ENCODE results near the gene DDIAS. TPM values are rescaled to one million over a fixed set of nuclear protein-coding genes. Genes with fewer than 3 reads are reported as not detected.

DDIAS gene
- total and polyA plus RNA-seq, 2 donors (not counting 3 experiments of a cell fraction or from before 2014, with no cell fraction given) = 4.5 to 9.2 TPM

DNA sequence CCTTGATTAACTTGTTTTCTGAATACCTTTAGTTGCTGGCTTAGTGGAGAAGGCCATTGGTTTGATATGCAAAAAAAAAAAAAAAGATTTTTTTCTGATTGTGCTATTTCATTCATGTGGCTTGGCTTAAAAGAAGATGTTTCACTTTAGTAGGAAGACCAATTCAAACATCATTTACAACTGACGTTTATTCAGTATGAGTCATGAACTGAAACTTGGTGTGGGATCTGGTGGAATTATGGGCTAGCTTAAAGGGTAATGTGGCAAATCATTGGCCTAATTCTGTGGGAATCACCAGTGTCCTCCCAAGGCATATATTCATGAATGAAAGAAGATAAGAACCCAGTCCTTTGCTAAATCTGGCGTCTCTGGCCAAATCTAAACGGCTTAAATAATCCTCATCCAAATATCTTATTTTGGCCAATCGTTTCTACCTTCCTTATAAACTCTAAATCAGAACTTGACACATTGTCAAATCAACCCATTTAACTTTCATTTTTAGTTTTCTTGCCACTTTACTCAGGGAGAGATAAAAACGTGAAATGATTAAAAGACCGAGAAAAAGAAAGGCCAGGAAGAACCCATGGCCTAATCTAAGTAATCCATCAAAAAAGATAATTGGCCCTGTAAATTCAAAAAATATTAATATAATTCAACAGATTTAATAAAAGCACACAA, 77.0 kb downstream of the DDIAS start:
- H2AFZ ChIP-seq (ENCODE audit: low read depth, low read length) = no peak overlapping the region
- no peak overlapping the region for H3K9ac ChIP-seq (replicated peaks; ENCODE audit: extremely low read depth, insufficient read depth, low read length)
- no peak for DNase-seq (ENCODE audit: low read depth, low spot score)
- H3K27ac ChIP-seq (ENCODE audit: insufficient read depth, low read depth, low read length) = no peak overlapping the region
- dilution Hi-C loops (cut with MboI; ENCODE audit: extremely low pct_ligation_motif_present, low sequenced_read_pairs) = no loop called here
- no peaks in the 10 kb centered on the region for H3K36me3 ChIP-seq (ENCODE audit: control insufficient read depth in 2 of 2, extremely low read depth in 1 of 2, insufficient read depth in 2 of 2, low read length in 2 of 2)
- no peaks in the 10 kb centered on the region for H3K9me3 ChIP-seq (replicated peaks; ENCODE audit: control insufficient read depth, insufficient read depth, low read length)
- ChIA-PET CTCF (no interaction called here), POLR2A (no interaction called here)
- H4K20me1 ChIP-seq (replicated peaks; ENCODE audit: control insufficient read depth, extremely low read depth, insufficient read depth, low read length) = no peaks in the 10 kb centered on the region
- TF ChIP-seq POLR2AphosphoS5 (IDR thresholded peaks at IDR 0.05; ENCODE audit: insufficient read depth, low read depth, low read length) (no peak), FOS (IDR thresholded peaks at IDR 0.05; ENCODE audit: borderline replicate concordance, insufficient read depth, low read length) (peak; percentile 63)
- H3K4me1 ChIP-seq (ENCODE audit: control insufficient read depth, extremely low read depth, insufficient read depth, low read length) = peaks cover 22% of the 10 kb centered on the region
- no peak for FAIRE-seq
- H3K79me2 ChIP-seq (ENCODE audit: control insufficient read depth, insufficient read depth, low read length) = no peaks in the 10 kb centered on the region
- no peak overlapping the region for H3K4me3 ChIP-seq (replicated peaks in 1 of 3; ENCODE audit: insufficient read depth in 1 of 3, low read depth in 1 of 3, low read length in 3 of 3)
- no TSS peak for BruUV-seq (replicated peaks)
- H3K27me3 ChIP-seq (ENCODE audit: control insufficient read depth in 2 of 2, insufficient read depth in 2 of 2, low read length in 2 of 2) = no peaks in the 10 kb centered on the region
- intact Hi-C loops (cut with micrococcal nuclease) = loop anchor here (5.0 kb wide), 1 partner anchor 46 kb away; no protein-coding TSS in a partner anchor
- no peak overlapping the region for H3K4me2 ChIP-seq (ENCODE audit: insufficient read depth, low read length)
- H3K9me1 ChIP-seq (replicated peaks; ENCODE audit: control insufficient read depth, extremely low read depth, insufficient read depth, low read length) = no peaks in the 10 kb centered on the region

DNA sequence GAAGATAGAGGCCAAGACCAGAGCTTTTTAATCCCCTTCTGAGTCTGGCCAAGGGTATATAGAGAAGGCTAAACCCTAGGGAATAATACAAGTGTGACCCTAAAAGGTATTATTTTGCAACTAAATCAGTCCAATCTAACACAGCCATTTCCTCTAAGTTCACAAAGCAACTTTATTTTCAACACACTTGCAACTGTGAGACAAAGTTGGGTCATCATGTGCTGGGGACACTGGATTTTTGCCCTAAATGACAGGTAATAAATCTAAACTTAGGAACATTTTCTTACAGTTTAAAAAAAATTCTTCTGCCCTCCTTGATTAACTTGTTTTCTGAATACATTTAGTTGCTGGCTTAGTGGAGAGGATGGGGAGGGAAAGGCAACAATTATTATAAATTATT, 78.3 kb downstream of the DDIAS start:
- FAIRE-seq (no peak), DNase-seq (ENCODE audit: low read depth, low spot score) (no peak)
- Histone ChIP-seq H3K4me2 (ENCODE audit: insufficient read depth, low read length) (peak overlapping the region; percentile 9), H3K4me1 (ENCODE audit: control insufficient read depth, extremely low read depth, insufficient read depth, low read length) (peaks cover 22% of the 10 kb centered on the region), H3K27ac (ENCODE audit: insufficient read depth, low read depth, low read length) (peak overlapping the region; percentile 73), H3K9me1 (replicated peaks; ENCODE audit: control insufficient read depth, extremely low read depth, insufficient read depth, low read length) (no peaks in the 10 kb centered on the region), H3K4me3 (replicated peaks in 1 of 3; ENCODE audit: insufficient read depth in 1 of 3, low read depth in 1 of 3, low read length in 3 of 3) (no peak overlapping the region), H2AFZ (ENCODE audit: low read depth, low read length) (peak overlapping the region; percentile 3), H3K36me3 (ENCODE audit: control insufficient read depth in 2 of 2, extremely low read depth in 1 of 2, insufficient read depth in 2 of 2, low read length in 2 of 2) (peaks cover 0 to 3% of the 10 kb centered on the region in 2 experiments), H3K79me2 (ENCODE audit: control insufficient read depth, insufficient read depth, low read length) (no peaks in the 10 kb centered on the region), H4K20me1 (replicated peaks; ENCODE audit: control insufficient read depth, extremely low read depth, insufficient read depth, low read length) (no peaks in the 10 kb centered on the region), H3K9ac (replicated peaks; ENCODE audit: extremely low read depth, insufficient read depth, low read length) (peak overlapping the region; percentile 41), H3K27me3 (ENCODE audit: control insufficient read depth in 2 of 2, insufficient read depth in 2 of 2, low read length in 2 of 2) (no peaks in the 10 kb centered on the region), H3K9me3 (replicated peaks; ENCODE audit: control insufficient read depth, insufficient read depth, low read length) (no peaks in the 10 kb centered on the region)
- TSS peak; percentile 83 for BruUV-seq (replicated peaks)
- ChIA-PET POLR2A (interaction anchor here (1.1 kb wide), 1 partner anchor 177 kb away, joined by 3 read pairs; the partner anchor contains the start of gene PCF11), CTCF (interaction anchor here (1.1 to 1.7 kb wide), 6 partner anchors 17 to 107 kb away, joined by 3 to 8 read pairs (median 4); partner anchors contain the start of gene RAB30)
- no peak for TF ChIP-seq FOS (IDR thresholded peaks at IDR 0.05; ENCODE audit: borderline replicate concordance, insufficient read depth, low read length)
- TF ChIP-seq, protein P1, sequence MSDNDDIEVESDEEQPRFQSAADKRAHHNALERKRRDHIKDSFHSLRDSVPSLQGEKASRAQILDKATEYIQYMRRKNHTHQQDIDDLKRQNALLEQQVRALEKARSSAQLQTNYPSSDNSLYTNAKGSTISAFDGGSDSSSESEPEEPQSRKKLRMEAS (IDR thresholded peaks at IDR 0.05; ENCODE audit: insufficient read depth, insufficient read length) = no peak
- intact Hi-C loops (cut with micrococcal nuclease) (loop anchor here (1.0 to 5.0 kb wide), 4 partner anchors 28 to 176 kb away; partner anchors contain the start of gene RAB30), dilution Hi-C loops (cut with MboI; ENCODE audit: extremely low pct_ligation_motif_present, low sequenced_read_pairs) (no loop called here)
